T-helper 1 cell treated with Interleukin-12 subunit alpha and Interleukin-12 subunit beta and Interleukin-4 antibody, amounts not matched to agents 30 μg/mL and 1 μg/mL, for 36 hours (primary cell): Measurements from ENCODE around the gene C11orf87.

Experiments
- H3K27ac Mint-ChIP-seq: one replicate; pipeline ENCODE4 v1.8.0; 2021; ENCODE audit warnings: mild to moderate bottlenecking, mixed read lengths
- H3K27me3 Mint-ChIP-seq: one replicate; pipeline ENCODE4 v1.8.0; 2021; ENCODE audit warnings: low read depth, mixed read lengths
- H3K36me3 Mint-ChIP-seq: one replicate; pipeline ENCODE4 v1.8.0; 2021; ENCODE audit warnings: low read depth, mixed read lengths
- H3K4me1 Mint-ChIP-seq: one replicate; pipeline ENCODE4 v1.8.0; 2021; ENCODE audit warnings: low read depth, mixed read lengths
- H3K4me3 Mint-ChIP-seq: one replicate; pipeline ENCODE4 v1.8.0; 2021; ENCODE audit warnings: mild to moderate bottlenecking, moderate library complexity, mixed read lengths
- H3K9me3 Mint-ChIP-seq: one replicate; pipeline ENCODE4 v1.8.0; 2021; ENCODE audit warnings: mixed read lengths

C11orf87 gene

DNA sequence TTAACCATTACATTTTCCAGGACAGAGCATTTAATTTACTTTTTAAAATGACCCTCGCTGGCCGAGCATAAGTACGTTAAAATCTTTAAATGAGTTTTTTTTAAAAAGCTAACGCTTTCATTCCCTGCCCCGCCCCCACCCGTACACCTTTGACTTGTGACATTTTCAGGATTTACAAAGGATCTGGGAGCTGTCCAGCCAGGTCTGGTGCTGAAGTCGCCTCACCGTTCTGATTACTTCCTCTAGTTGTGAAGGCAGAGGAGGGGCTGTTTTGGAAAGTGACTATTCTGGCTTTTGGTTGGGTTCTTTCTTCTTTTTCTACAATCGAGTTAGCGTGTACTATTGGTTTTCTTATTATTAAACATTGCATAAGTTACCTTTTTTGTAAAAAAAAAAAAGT, 2.9 kb downstream of the C11orf87 start:
- no peak overlapping the region for H3K4me3 Mint-ChIP-seq
- H3K27me3 Mint-ChIP-seq, result peaks cover 36% of the 10 kb centered on the region
- H3K27ac Mint-ChIP-seq, result no peak overlapping the region

DNA sequence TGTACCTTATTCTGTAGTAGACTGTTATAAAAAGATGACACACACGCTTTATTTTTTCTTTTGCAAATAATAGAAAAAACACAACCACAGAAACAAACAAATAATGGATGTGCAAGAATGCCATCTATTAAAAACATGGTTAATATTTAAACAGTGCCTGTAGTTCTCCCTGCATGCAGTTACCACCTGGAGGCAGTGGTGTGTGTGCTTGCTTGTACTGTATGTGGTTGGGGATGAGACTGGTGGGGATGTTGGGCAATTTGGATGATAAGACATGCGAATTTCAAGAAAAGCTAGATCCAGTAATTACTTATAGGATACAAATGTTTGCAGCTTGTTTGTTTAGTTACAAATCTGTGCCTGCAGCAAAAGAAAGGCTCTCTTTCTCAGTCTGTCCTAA, 3.6 kb downstream of the C11orf87 start:
- no peaks in the 10 kb centered on the region for H3K36me3 Mint-ChIP-seq
- no peaks in the 10 kb centered on the region for H3K4me1 Mint-ChIP-seq
- H3K27ac Mint-ChIP-seq, result no peak overlapping the region
- H3K9me3 Mint-ChIP-seq, result no peaks in the 10 kb centered on the region
- H3K27me3 Mint-ChIP-seq, result peaks cover 36% of the 10 kb centered on the region
- H3K4me3 Mint-ChIP-seq, result no peak overlapping the region

More for the DNA sequence above, 2.9 kb downstream of the C11orf87 start:
- Mint-ChIP-seq H3K9me3 (no peaks in the 10 kb centered on the region), H3K36me3 (no peaks in the 10 kb centered on the region), H3K4me1 (no peaks in the 10 kb centered on the region)

DNA sequence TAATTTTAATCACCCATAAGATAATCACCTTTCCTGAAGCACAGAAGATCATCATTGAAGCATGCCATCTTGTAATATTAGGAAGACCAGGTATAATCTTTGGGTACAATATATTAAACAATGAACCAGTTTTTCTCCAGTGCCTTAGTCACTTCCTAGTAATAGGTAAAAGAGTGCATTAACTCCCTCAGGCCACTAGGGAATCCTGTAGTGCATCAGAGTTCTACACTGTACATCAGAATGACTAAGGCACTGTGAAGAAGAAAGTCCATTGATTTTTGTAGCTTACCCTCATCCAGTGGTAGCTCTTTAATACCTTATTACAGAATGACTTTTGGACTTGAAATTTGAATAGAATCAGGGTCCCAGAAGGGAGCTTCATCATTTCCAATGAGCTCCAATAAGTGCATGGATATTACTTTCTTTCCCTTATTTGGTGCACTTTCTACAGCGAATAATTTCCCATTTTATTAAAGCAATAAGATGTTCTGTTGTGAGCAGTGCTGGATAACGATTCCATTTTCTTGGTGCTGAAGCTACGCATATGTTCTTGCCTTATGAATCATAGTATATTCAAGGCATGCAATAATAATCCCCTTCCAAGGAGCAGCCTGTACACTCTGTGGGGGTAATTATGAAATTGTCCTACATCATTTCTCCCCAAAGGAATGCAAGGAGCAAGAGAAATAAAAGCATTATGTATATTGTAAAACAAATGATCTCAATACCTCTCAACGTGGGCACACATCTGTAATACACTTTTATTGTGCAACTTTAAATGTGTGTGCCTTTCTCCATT, 4.7 kb downstream of the C11orf87 start:
- Mint-ChIP-seq H3K4me1 (no peaks in the 10 kb centered on the region), H3K27me3 (peaks cover 25% of the 10 kb centered on the region), H3K36me3 (no peaks in the 10 kb centered on the region), H3K27ac (no peak overlapping the region), H3K4me3 (no peak overlapping the region), H3K9me3 (no peaks in the 10 kb centered on the region)

DNA sequence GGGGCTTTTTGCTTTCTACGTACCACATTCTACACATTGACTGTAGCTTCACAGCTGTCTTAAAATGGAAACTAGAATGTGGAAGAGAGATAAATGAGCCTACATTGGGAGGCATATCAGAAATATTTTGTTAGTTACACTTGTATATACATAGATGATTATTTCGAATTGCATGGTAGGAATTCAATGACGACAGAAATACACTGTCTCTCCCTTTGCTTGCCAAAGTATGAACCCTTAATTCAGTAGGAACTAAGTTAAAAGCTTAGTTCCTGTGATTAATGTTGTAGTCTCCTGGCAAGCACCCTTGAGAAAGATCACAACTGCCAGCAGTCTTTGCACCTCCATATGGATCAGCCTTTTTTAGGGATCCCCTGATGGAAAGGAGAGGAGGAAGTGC, 10.1 kb downstream of the C11orf87 start:
- Mint-ChIP-seq H3K36me3 (no peaks in the 10 kb centered on the region), H3K27ac (no peak overlapping the region), H3K4me1 (no peaks in the 10 kb centered on the region), H3K27me3 (no peaks in the 10 kb centered on the region), H3K9me3 (no peaks in the 10 kb centered on the region), H3K4me3 (no peak overlapping the region)

DNA sequence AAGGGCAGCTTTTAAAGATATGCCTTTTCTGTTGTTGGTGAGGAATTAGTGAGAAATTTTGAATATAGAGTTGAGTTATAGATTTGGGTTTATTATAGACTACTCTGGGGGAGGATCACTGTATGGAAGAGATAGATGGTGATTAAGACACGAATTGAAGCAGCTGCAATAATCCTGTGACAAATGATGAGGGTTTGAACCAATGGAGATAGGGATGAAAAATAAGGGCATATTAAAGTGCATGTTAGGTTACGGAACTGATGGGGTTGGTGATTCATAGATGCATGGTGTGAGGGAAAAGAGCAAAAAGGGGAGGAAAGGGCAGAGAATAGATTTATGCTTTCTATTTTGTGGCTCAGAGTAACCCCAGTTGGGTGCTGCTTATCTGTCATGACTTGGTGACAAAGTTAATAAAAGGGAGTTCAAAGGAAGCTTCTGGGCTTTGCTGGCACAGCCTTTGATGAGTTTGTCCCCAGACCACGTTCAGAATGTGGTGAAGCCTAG, 11.8 kb downstream of the C11orf87 start:
- no peaks in the 10 kb centered on the region for H3K27me3 Mint-ChIP-seq
- H3K27ac Mint-ChIP-seq, result no peak overlapping the region
- no peaks in the 10 kb centered on the region for H3K36me3 Mint-ChIP-seq
- H3K4me1 Mint-ChIP-seq, result no peaks in the 10 kb centered on the region
- no peak overlapping the region for H3K4me3 Mint-ChIP-seq
- H3K9me3 Mint-ChIP-seq, result no peaks in the 10 kb centered on the region

DNA sequence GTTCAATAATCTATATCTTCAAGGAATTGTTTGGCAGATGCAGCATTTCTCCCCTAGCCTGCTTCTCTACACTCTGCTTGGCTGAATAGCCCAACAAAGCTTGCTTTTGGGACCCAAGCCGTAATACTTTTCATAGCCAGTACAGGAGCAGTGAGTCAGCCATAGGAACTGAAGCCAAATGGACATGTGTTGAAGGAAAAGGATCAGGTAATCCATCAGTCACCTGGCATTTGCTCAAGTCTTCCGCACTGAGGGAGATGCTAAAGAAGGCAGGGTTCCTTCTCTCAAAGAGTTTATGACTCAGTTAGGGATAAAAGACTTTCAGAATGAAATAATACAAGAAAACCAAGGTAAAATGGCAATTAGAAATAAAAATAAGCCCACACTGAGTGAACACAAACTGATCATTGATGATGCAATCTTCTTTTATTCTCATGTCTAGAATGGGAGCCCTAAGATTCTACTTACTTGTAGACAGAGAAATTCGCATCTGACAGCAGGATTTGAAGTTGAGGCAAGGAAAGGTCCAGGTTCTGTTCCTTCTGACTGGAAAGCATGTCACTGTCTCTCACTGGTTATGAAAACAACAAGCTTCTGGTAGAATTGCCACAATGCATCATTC, 13.2 kb downstream of the C11orf87 start:
- Mint-ChIP-seq H3K27me3 (no peaks in the 10 kb centered on the region), H3K9me3 (no peaks in the 10 kb centered on the region)

DNA sequence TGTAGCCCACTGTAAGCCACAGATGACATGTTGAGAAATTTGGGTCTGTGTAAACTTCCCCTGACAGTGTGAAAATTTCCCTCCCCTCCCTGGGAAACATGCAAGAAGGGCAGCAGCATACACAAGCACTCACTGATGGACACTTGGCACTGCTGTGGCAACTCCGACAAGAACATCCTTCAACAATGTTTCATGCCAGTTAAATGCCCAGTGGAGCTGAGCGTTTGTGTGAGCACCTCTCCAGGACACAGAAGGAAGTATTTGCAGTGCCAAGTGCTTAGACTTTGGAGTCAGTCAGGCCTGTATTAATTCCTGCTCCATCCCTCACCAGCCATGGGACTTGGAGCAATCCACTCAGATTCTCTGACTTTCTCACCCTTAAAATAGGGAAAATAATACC, 17.7 kb downstream of the C11orf87 start:
- H3K36me3 Mint-ChIP-seq, result no peaks in the 10 kb centered on the region
- no peak overlapping the region for H3K27ac Mint-ChIP-seq
- H3K9me3 Mint-ChIP-seq, result no peaks in the 10 kb centered on the region
- H3K4me3 Mint-ChIP-seq, result no peak overlapping the region
- H3K27me3 Mint-ChIP-seq, result no peaks in the 10 kb centered on the region
- no peaks in the 10 kb centered on the region for H3K4me1 Mint-ChIP-seq

More for the DNA sequence above, 13.2 kb downstream of the C11orf87 start:
- Mint-ChIP-seq H3K27ac (no peak overlapping the region), H3K4me3 (no peak overlapping the region), H3K4me1 (no peaks in the 10 kb centered on the region), H3K36me3 (no peaks in the 10 kb centered on the region)

DNA sequence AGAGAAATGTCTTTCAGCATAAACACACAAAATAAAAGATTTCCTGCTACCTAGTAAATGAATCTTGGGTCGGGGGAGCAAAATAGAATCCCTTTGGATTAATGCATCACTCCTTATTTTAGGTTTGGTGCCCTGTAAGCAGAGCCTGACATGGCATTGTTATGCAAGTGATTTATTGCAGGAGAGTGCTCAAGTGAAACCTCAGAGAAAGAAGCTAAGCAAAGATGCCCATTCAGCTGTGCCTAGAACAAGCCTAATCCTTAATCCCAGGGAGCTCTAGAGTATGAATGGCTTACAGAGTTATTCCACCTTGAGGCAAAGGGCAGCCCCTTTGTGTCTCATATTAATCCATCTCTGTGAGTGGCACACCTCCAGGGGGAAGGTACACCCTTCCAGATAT, 21.1 kb downstream of the C11orf87 start:
- Mint-ChIP-seq H3K27me3 (no peaks in the 10 kb centered on the region), H3K4me1 (no peaks in the 10 kb centered on the region), H3K27ac (no peak overlapping the region), H3K36me3 (no peaks in the 10 kb centered on the region), H3K9me3 (peaks cover 7% of the 10 kb centered on the region), H3K4me3 (no peak overlapping the region)

DNA sequence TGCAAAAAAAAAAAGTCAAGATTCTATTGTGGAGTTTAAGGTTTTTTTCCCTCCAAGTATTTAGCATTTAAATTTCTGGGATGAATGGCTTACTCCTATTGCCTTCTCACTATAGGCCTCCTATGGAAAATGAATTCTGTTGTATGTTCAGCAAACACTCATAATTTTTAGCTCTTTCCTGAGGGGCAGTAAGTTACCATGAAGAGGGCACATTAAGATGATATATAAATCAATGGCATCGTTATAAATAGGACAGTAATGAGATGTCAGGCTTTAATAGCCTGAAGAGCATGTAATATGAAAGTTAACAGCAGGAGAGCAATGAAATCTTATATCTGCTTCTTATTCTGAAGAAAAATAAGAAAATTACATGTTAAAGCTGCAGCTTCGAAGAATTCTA, 32.9 kb downstream of the C11orf87 start:
- peaks cover 4% of the 10 kb centered on the region for H3K9me3 Mint-ChIP-seq
- no peaks in the 10 kb centered on the region for H3K27me3 Mint-ChIP-seq
- H3K27ac Mint-ChIP-seq, result no peak overlapping the region
- H3K4me1 Mint-ChIP-seq, result no peaks in the 10 kb centered on the region
- no peaks in the 10 kb centered on the region for H3K36me3 Mint-ChIP-seq
- no peak overlapping the region for H3K4me3 Mint-ChIP-seq
